ENCODE data around the gene DPH7.

The DPH7 gene

GRCh38 chr9:137581361-137582285, 2.9 kb upstream of the DPH7 start:
- Histone ChIP-seq H3K4me2 (ENCODE audit: low read length) (no peak overlapping the region), H2BK120ac (ENCODE audit: insufficient read depth, low read length, poor library complexity) (no peak overlapping the region), H2AFZ (ENCODE audit: insufficient read depth, low read length, poor library complexity) (no peak overlapping the region), H3K4me3 (ENCODE audit: low read depth, low read length) (no peak overlapping the region), H3K9ac (ENCODE audit: low read length) (no peak overlapping the region), H3K79me1 (ENCODE audit: low read length) (peaks cover 4% of the 10 kb centered on the region), H4K91ac (ENCODE audit: low read depth, low read length) (no peak overlapping the region), H2BK5ac (ENCODE audit: low read depth, low read length, poor library complexity) (no peak overlapping the region), H3K79me2 (ENCODE audit: control insufficient read depth, insufficient read depth, low read length, poor library complexity) (peaks cover 6% of the 10 kb centered on the region), H4K12ac (ENCODE audit: low read depth, low read length) (no peak overlapping the region), H4K8ac (ENCODE audit: low read depth, low read length) (no peak overlapping the region), H2BK12ac (ENCODE audit: low read length) (no peak overlapping the region), H3K23ac (ENCODE audit: low read length) (no peak overlapping the region), H3K18ac (ENCODE audit: low read length) (no peak overlapping the region), H3K27ac (ENCODE audit: low read depth, low read length) (no peak overlapping the region), H2AK5ac (ENCODE audit: low read length) (no peak overlapping the region), H3K27me3 (ENCODE audit: insufficient read depth, low read length) (no peaks in the 10 kb centered on the region), H3K4me1 (ENCODE audit: control insufficient read depth in 1 of 2, insufficient read depth in 2 of 2, low read length in 2 of 2) (peaks cover 9 to 11% of the 10 kb centered on the region in 2 experiments), H3K36me3 (ENCODE audit: control insufficient read depth in 1 of 2, insufficient read depth in 2 of 2, low read length in 2 of 2) (peaks cover 47 to 50% of the 10 kb centered on the region in 2 experiments), H3K4ac (ENCODE audit: low read depth, low read length) (no peak overlapping the region), H3K14ac (ENCODE audit: low read length) (no peak overlapping the region), H3K9me3 (ENCODE audit: insufficient read depth, low read depth, low read length) (no peaks in the 10 kb centered on the region)
- no peak for DNase-seq
- no CpG with 5 or more reads among the region's 22 CpGs for WGBS (ENCODE audit: extremely low coverage, insufficient coverage, insufficient read length)

GRCh38 chr9:137580954-137581322, 2.2 kb upstream of the DPH7 start:
- no peaks in the 10 kb centered on the region for H3K9me3 ChIP-seq (ENCODE audit: insufficient read depth, low read depth, low read length)
- no peak overlapping the region for H3K14ac ChIP-seq (ENCODE audit: low read length)
- H2BK12ac ChIP-seq (ENCODE audit: low read length) = no peak overlapping the region
- H3K23ac ChIP-seq (ENCODE audit: low read length) = no peak overlapping the region
- no peak overlapping the region for H2BK5ac ChIP-seq (ENCODE audit: low read depth, low read length, poor library complexity)
- H2AFZ ChIP-seq (ENCODE audit: insufficient read depth, low read length, poor library complexity) = no peak overlapping the region
- peaks cover 9 to 11% of the 10 kb centered on the region in 2 experiments for H3K4me1 ChIP-seq (ENCODE audit: control insufficient read depth in 1 of 2, insufficient read depth in 2 of 2, low read length in 2 of 2)
- H3K4me2 ChIP-seq (ENCODE audit: low read length) = no peak overlapping the region
- H4K8ac ChIP-seq (ENCODE audit: low read depth, low read length) = no peak overlapping the region
- no peak overlapping the region for H3K27ac ChIP-seq (ENCODE audit: low read depth, low read length)
- no peak for DNase-seq
- H3K79me1 ChIP-seq (ENCODE audit: low read length) = peaks cover 4% of the 10 kb centered on the region
- no peak overlapping the region for H2AK5ac ChIP-seq (ENCODE audit: low read length)
- no peaks in the 10 kb centered on the region for H3K27me3 ChIP-seq (ENCODE audit: insufficient read depth, low read length)
- peaks cover 44 to 49% of the 10 kb centered on the region in 2 experiments for H3K36me3 ChIP-seq (ENCODE audit: control insufficient read depth in 1 of 2, insufficient read depth in 2 of 2, low read length in 2 of 2)
- H3K79me2 ChIP-seq (ENCODE audit: control insufficient read depth, insufficient read depth, low read length, poor library complexity) = peaks cover 6% of the 10 kb centered on the region
- H4K91ac ChIP-seq (ENCODE audit: low read depth, low read length) = no peak overlapping the region
- no peak overlapping the region for H3K18ac ChIP-seq (ENCODE audit: low read length)
- H2BK120ac ChIP-seq (ENCODE audit: insufficient read depth, low read length, poor library complexity) = no peak overlapping the region
- H3K4me3 ChIP-seq (ENCODE audit: low read depth, low read length) = no peak overlapping the region
- no CpG with 5 or more reads among the region's 4 CpGs for WGBS (ENCODE audit: extremely low coverage, insufficient coverage, insufficient read length)
- no peak overlapping the region for H3K4ac ChIP-seq (ENCODE audit: low read depth, low read length)
- H4K12ac ChIP-seq (ENCODE audit: low read depth, low read length) = no peak overlapping the region
- H3K9ac ChIP-seq (ENCODE audit: low read length) = no peak overlapping the region

DNA sequence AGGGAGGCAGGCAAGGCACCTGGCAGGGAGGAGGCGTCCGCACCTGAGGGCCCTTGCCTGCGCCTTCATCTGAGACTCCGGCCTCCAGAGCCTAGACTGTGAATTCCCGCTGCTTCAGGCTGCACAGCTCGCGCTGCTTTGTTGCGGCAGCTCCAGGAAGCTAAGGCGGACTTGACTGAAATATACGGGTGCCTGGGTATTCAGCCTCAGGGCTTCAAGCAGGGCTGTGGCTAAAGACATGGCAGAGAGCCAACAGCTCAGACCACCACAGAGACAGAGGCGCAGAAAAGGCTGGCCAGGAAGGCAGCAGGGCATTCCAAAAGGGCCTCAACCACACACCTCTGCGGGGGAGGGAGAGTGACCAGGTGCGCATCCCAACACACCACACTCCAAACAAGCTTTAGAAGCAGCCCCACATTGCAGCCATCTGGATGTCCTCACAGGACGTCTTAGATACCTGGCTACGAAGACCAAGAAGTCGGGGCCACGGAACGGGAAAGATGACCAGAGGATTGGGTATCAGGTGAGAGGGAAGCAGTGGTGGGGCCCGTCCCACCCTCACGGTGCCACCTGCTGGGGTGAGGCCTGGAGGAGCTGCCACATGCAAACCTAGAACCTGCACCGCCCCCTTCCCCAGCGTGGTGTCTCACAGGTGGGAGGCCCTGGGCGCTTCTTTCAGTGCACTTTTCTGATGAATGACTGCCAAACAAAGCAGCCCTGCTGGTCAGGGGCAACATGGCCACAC, 1.7 kb upstream of the DPH7 start:
- Histone ChIP-seq H3K4me3 (ENCODE audit: low read depth, low read length) (no peak overlapping the region), H2AK5ac (ENCODE audit: low read length) (no peak overlapping the region), H3K4me2 (ENCODE audit: low read length) (no peak overlapping the region), H2AFZ (ENCODE audit: insufficient read depth, low read length, poor library complexity) (no peak overlapping the region), H2BK12ac (ENCODE audit: low read length) (no peak overlapping the region), H3K18ac (ENCODE audit: low read length) (no peak overlapping the region), H4K12ac (ENCODE audit: low read depth, low read length) (no peak overlapping the region), H3K4me1 (ENCODE audit: control insufficient read depth in 1 of 2, insufficient read depth in 2 of 2, low read length in 2 of 2) (peaks cover 9 to 11% of the 10 kb centered on the region in 2 experiments), H3K79me2 (ENCODE audit: control insufficient read depth, insufficient read depth, low read length, poor library complexity) (peaks cover 6% of the 10 kb centered on the region), H3K27ac (ENCODE audit: low read depth, low read length) (no peak overlapping the region), H3K36me3 (ENCODE audit: control insufficient read depth in 1 of 2, insufficient read depth in 2 of 2, low read length in 2 of 2) (peaks cover 42 to 47% of the 10 kb centered on the region in 2 experiments), H4K91ac (ENCODE audit: low read depth, low read length) (no peak overlapping the region), H4K8ac (ENCODE audit: low read depth, low read length) (no peak overlapping the region), H3K14ac (ENCODE audit: low read length) (no peak overlapping the region), H3K9ac (ENCODE audit: low read length) (no peak overlapping the region), H3K4ac (ENCODE audit: low read depth, low read length) (no peak overlapping the region), H2BK120ac (ENCODE audit: insufficient read depth, low read length, poor library complexity) (no peak overlapping the region), H3K79me1 (ENCODE audit: low read length) (peaks cover 4% of the 10 kb centered on the region), H3K23ac (ENCODE audit: low read length) (no peak overlapping the region), H2BK5ac (ENCODE audit: low read depth, low read length, poor library complexity) (no peak overlapping the region), H3K9me3 (ENCODE audit: insufficient read depth, low read depth, low read length) (no peaks in the 10 kb centered on the region), H3K27me3 (ENCODE audit: insufficient read depth, low read length) (no peaks in the 10 kb centered on the region)
- no CpG with 5 or more reads among the region's 23 CpGs for WGBS (ENCODE audit: extremely low coverage, insufficient coverage, insufficient read length)
- DNase-seq = no peak

- H3K4ac ChIP-seq (ENCODE audit: low read depth, low read length) = no peak overlapping the region
- peak overlapping the region; percentile 40 for H4K12ac ChIP-seq (ENCODE audit: low read depth, low read length)
- H2BK5ac ChIP-seq (ENCODE audit: low read depth, low read length, poor library complexity) = no peak overlapping the region
- peak overlapping the region; percentile 60 for H4K8ac ChIP-seq (ENCODE audit: low read depth, low read length)
- peak overlapping the region; percentile 55 for H3K4me2 ChIP-seq (ENCODE audit: low read length)
- no peak overlapping the region for H3K23ac ChIP-seq (ENCODE audit: low read length)
- H3K79me2 ChIP-seq (ENCODE audit: control insufficient read depth, insufficient read depth, low read length, poor library complexity) = peaks cover 6% of the 10 kb centered on the region
- peak overlapping the region; percentile 11 for H3K14ac ChIP-seq (ENCODE audit: low read length)
- H2BK12ac ChIP-seq (ENCODE audit: low read length) = no peak overlapping the region
- no peak overlapping the region for H3K18ac ChIP-seq (ENCODE audit: low read length)
- H2AK5ac ChIP-seq (ENCODE audit: low read length) = no peak overlapping the region
- no peak for DNase-seq
- WGBS (ENCODE audit: extremely low coverage, insufficient coverage, insufficient read length) = no CpG with 5 or more reads among the region's 19 CpGs
- peaks cover 9 to 11% of the 10 kb centered on the region in 2 experiments for H3K4me1 ChIP-seq (ENCODE audit: control insufficient read depth in 1 of 2, insufficient read depth in 2 of 2, low read length in 2 of 2)
- peak overlapping the region; percentile 26 for H2AFZ ChIP-seq (ENCODE audit: insufficient read depth, low read length, poor library complexity)
- peaks cover 4% of the 10 kb centered on the region for H3K79me1 ChIP-seq (ENCODE audit: low read length)
- H3K36me3 ChIP-seq (ENCODE audit: control insufficient read depth in 1 of 2, insufficient read depth in 2 of 2, low read length in 2 of 2) = peaks cover 49 to 53% of the 10 kb centered on the region in 2 experiments
- no peaks in the 10 kb centered on the region for H3K27me3 ChIP-seq (ENCODE audit: insufficient read depth, low read length)
- H3K27ac ChIP-seq (ENCODE audit: low read depth, low read length) = no peak overlapping the region
- H3K4me3 ChIP-seq (ENCODE audit: low read depth, low read length) = peak overlapping the region; percentile 2
- H4K91ac ChIP-seq (ENCODE audit: low read depth, low read length) = peak overlapping the region; percentile 11
- no peak overlapping the region for H2BK120ac ChIP-seq (ENCODE audit: insufficient read depth, low read length, poor library complexity)
- H3K9ac ChIP-seq (ENCODE audit: low read length) = no peak overlapping the region
- no peaks in the 10 kb centered on the region for H3K9me3 ChIP-seq (ENCODE audit: insufficient read depth, low read depth, low read length)
These were observed 507 bp upstream of the DPH7 start for GRCh38 chr9:137579259-137579604.
